Neuronal stem cell (in vitro differentiated cells): ENCODE measurements around the gene MYO5C.
A peak's percentile ranks its signal among the peaks of the same experiment; 100 is the strongest.

Experiments
- DNase-seq: peaks from one replicate; pipeline ENCODE4 v3.0.0-alpha.2; 2013; ENCODE audit warnings: low spot score
- H2AFZ ChIP-seq: one replicate; pipeline ENCODE4 v1.6.1; 2013; ENCODE audit warnings: mild to moderate bottlenecking, low read length, inconsistent platforms
- H2AK5ac ChIP-seq: 2 replicates; pipeline ENCODE4 v1.6.1; 2013; ENCODE audit warnings: low read depth, mild to moderate bottlenecking, inconsistent platforms, low read length, moderate library complexity, mixed read lengths
- H2BK120ac ChIP-seq: 2 replicates; pipeline ENCODE4 v1.6.1; 2013; ENCODE audit warnings: low read depth, mild to moderate bottlenecking, inconsistent platforms, low read length, moderate library complexity, mixed read lengths
- H2BK12ac ChIP-seq: one replicate; pipeline ENCODE4 v1.6.1; 2013; ENCODE audit warnings: low read length, inconsistent platforms
- H2BK15ac ChIP-seq: 2 replicates; pipeline ENCODE4 v1.6.1; 2013; ENCODE audit warnings: mild to moderate bottlenecking, low read length, inconsistent platforms, mixed read lengths
- H2BK5ac ChIP-seq: one replicate; pipeline ENCODE4 v1.6.1; 2013; ENCODE audit warnings: inconsistent platforms, mild to moderate bottlenecking, low read length, moderate library complexity
- H3K14ac ChIP-seq: one replicate; pipeline ENCODE4 v1.6.1; 2013; ENCODE audit warnings: low read length, inconsistent platforms
- H3K18ac ChIP-seq: 2 replicates; pipeline ENCODE4 v1.6.1; 2013; ENCODE audit warnings: low read length, inconsistent platforms
- H3K23ac ChIP-seq: 2 replicates; pipeline ENCODE4 v1.6.1; 2013; ENCODE audit warnings: low read depth, mild to moderate bottlenecking, mixed read lengths, low read length, inconsistent platforms; ENCODE audit not compliant: poor library complexity
- H3K27ac ChIP-seq: replicated peaks from 3 replicates; pipeline ENCODE4 v1.5.1; 2013; ENCODE audit warnings: low read length, inconsistent platforms
- H3K27me3 ChIP-seq, 3 experiments: 2 replicates each; pipeline ENCODE4 v1.6.1; 2013; ENCODE audit warnings: low read length in 3 of 3, mild to moderate bottlenecking in 2 of 3, inconsistent platforms in 1 of 3, low read depth in 1 of 3, mixed read lengths in 1 of 3, moderate library complexity in 1 of 3; ENCODE audit not compliant: control insufficient read depth in 3 of 3, insufficient read depth in 3 of 3
- H3K36me3 ChIP-seq, 2 donors: replicated peaks in 1 of 2; 2 replicates each; pipeline ENCODE4 v1.6.1; 2013; ENCODE audit warnings: low read length in 2 of 2; ENCODE audit not compliant: control insufficient read depth in 2 of 2, insufficient read depth in 2 of 2
- H3K4ac ChIP-seq: 2 replicates; pipeline ENCODE4 v1.6.1; 2013; ENCODE audit warnings: inconsistent platforms, mild to moderate bottlenecking, low read length, moderate library complexity
- H3K4me1 ChIP-seq, 2 donors: 1 replicate in 1 of 2; 2 replicates in 1 of 2; pipeline ENCODE4 v1.6.1; 2013; ENCODE audit warnings: low read length in 2 of 2, low read depth in 1 of 2; ENCODE audit not compliant: control insufficient read depth in 2 of 2, insufficient read depth in 1 of 2
- H3K4me2 ChIP-seq: one replicate; pipeline ENCODE4 v1.6.1; 2013; ENCODE audit warnings: mild to moderate bottlenecking, low read length, inconsistent platforms; ENCODE audit not compliant: insufficient read depth, poor library complexity, severe bottlenecking
- H3K4me3 ChIP-seq, 2 donors: 2 replicates each; pipeline ENCODE4 v1.5.1; 2013; ENCODE audit warnings: low read length in 2 of 2, mild to moderate bottlenecking in 2 of 2, inconsistent platforms in 1 of 2, moderate library complexity in 1 of 2
- H3K79me1 ChIP-seq: one replicate; pipeline ENCODE4 v1.6.1; 2013; ENCODE audit warnings: low read depth, mild to moderate bottlenecking, inconsistent platforms, low read length, moderate library complexity
- H3K9ac ChIP-seq: one replicate; pipeline ENCODE4 v1.6.1; 2013; ENCODE audit warnings: mild to moderate bottlenecking, low read depth, low read length, inconsistent platforms; ENCODE audit not compliant: poor library complexity
- H3K9me3 ChIP-seq, 2 donors: replicated peaks in 1 of 2; 2 replicates each; pipeline versions ENCODE3 to v1.6.1; 2013; ENCODE audit warnings: low read length in 2 of 2, mild to moderate bottlenecking in 2 of 2, inconsistent platforms in 1 of 2, low read depth in 1 of 2, mixed read lengths in 1 of 2, moderate library complexity in 1 of 2; ENCODE audit not compliant: control insufficient read depth in 2 of 2, insufficient read depth in 1 of 2
- H4K8ac ChIP-seq: one replicate; pipeline ENCODE4 v1.6.1; 2013; ENCODE audit warnings: low read depth, mild to moderate bottlenecking, inconsistent platforms, low read length, moderate library complexity
- H4K91ac ChIP-seq: one replicate; pipeline ENCODE4 v1.6.1; 2013; ENCODE audit warnings: low read length, low read depth, mild to moderate bottlenecking, inconsistent platforms; ENCODE audit not compliant: poor library complexity
- WGBS, 2 donors: extraction: QIAGEN DNeasy Blood & Tissue Kit; methylation state at CpG; one replicate each; pipeline ENCODE4 v1.1.7; 2013; ENCODE audit warnings: missing lambda C conversion rate in 2 of 2, mixed read lengths in 1 of 2; ENCODE audit not compliant: insufficient read length in 2 of 2, insufficient replicate concordance in 1 of 2; ENCODE audit errors: extremely low coverage in 2 of 2; 5-methylcytosine and 5-hydroxymethylcytosine counted together

The MYO5C gene

GRCh38 chr15:52259503-52259902 lies 36.1 kb downstream of the MYO5C start:
- Histone ChIP-seq H3K79me1 (no peaks in the 10 kb centered on the region), H3K27me3 (no peaks in the 10 kb centered on the region), H3K23ac (no peak overlapping the region), H3K9me3 (no peaks in the 10 kb centered on the region), H3K4me1 (peaks cover 34 to 36% of the 10 kb centered on the region in 2 donors), H2BK12ac (no peak overlapping the region), H3K4me2 (no peak overlapping the region), H3K18ac (peak overlapping the region; percentile 88), H2BK5ac (peak overlapping the region; percentile 91), H3K9ac (no peak overlapping the region), H3K4ac (peak overlapping the region; percentile 46), H4K8ac (no peak overlapping the region), H2AFZ (no peak overlapping the region), H2AK5ac (peak overlapping the region; percentile 94), H3K14ac (no peak overlapping the region), H3K4me3 (no peak overlapping the region), H2BK120ac (peak overlapping the region; percentile 81), H2BK15ac (peak overlapping the region; percentile 32), H4K91ac (no peak overlapping the region), H3K27ac (no peak overlapping the region), H3K36me3 (peaks cover 6 to 7% of the 10 kb centered on the region in 2 donors)
- no peak for DNase-seq
- no CpG with 5 or more reads among the region's 4 CpGs for WGBS, 2 donors

GRCh38 chr15:52258461-52258860 lies 37.1 kb downstream of the MYO5C start:
- H3K23ac ChIP-seq, result no peak overlapping the region
- no peaks in the 10 kb centered on the region for H3K27me3 ChIP-seq
- no CpG with 5 or more reads among the region's 5 CpGs for WGBS, 2 donors
- no peak overlapping the region for H3K4me2 ChIP-seq
- DNase-seq, result no peak
- H3K27ac ChIP-seq, result no peak overlapping the region
- H3K36me3 ChIP-seq, result peaks cover 5 to 11% of the 10 kb centered on the region in 2 donors
- no peaks in the 10 kb centered on the region for H3K79me1 ChIP-seq
- H4K91ac ChIP-seq, result no peak overlapping the region
- H4K8ac ChIP-seq, result no peak overlapping the region
- H3K4ac ChIP-seq, result no peak overlapping the region
- no peak overlapping the region for H3K4me3 ChIP-seq
- peaks cover 34 to 36% of the 10 kb centered on the region in 2 donors for H3K4me1 ChIP-seq
- peak overlapping the region; percentile 72 for H2BK15ac ChIP-seq
- no peak overlapping the region for H3K18ac ChIP-seq
- H2AK5ac ChIP-seq, result peak overlapping the region; percentile 61
- H2BK12ac ChIP-seq, result no peak overlapping the region
- peak overlapping the region; percentile 58 for H2BK5ac ChIP-seq
- no peak overlapping the region for H3K9ac ChIP-seq
- H3K9me3 ChIP-seq, result no peaks in the 10 kb centered on the region
- H2BK120ac ChIP-seq, result no peak overlapping the region
- H2AFZ ChIP-seq, result no peak overlapping the region
- no peak overlapping the region for H3K14ac ChIP-seq

DNA sequence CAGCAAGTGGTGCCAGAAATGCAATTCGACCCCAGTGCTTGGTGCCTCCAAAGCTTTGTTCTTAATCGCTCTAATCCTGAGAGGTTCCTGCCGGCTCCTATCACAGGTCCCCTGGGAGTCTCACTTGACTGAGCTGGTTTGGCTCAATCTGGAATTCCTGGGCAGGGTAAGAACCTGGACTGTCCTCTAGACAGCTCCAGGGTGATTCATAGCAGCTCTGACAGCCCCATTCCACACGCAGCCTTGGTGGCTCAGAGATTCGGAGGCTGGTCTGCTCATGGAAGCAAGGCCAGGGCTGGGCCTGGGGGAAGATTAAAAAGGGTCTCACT lies 37.9 kb downstream of the MYO5C start:
- Histone ChIP-seq H3K14ac (no peak overlapping the region), H3K9me3 (no peaks in the 10 kb centered on the region), H3K27ac (peak overlapping the region; percentile 37), H2AK5ac (no peak overlapping the region), H3K9ac (no peak overlapping the region), H2BK5ac (no peak overlapping the region), H3K4me2 (no peak overlapping the region), H4K91ac (no peak overlapping the region), H4K8ac (no peak overlapping the region), H3K23ac (no peak overlapping the region), H3K4me3 (no peak overlapping the region), H3K4ac (no peak overlapping the region), H3K4me1 (peaks cover 30 to 31% of the 10 kb centered on the region in 2 donors), H2BK120ac (no peak overlapping the region), H2BK12ac (no peak overlapping the region), H3K79me1 (no peaks in the 10 kb centered on the region), H3K36me3 (peaks cover 9 to 11% of the 10 kb centered on the region in 2 donors), H2BK15ac (no peak overlapping the region), H3K27me3 (no peaks in the 10 kb centered on the region), H3K18ac (peak overlapping the region; percentile 57), H2AFZ (peak overlapping the region; percentile 79)
- no CpG with 5 or more reads among the region's 5 CpGs for WGBS, 2 donors
- peak; percentile 26 for DNase-seq

DNA sequence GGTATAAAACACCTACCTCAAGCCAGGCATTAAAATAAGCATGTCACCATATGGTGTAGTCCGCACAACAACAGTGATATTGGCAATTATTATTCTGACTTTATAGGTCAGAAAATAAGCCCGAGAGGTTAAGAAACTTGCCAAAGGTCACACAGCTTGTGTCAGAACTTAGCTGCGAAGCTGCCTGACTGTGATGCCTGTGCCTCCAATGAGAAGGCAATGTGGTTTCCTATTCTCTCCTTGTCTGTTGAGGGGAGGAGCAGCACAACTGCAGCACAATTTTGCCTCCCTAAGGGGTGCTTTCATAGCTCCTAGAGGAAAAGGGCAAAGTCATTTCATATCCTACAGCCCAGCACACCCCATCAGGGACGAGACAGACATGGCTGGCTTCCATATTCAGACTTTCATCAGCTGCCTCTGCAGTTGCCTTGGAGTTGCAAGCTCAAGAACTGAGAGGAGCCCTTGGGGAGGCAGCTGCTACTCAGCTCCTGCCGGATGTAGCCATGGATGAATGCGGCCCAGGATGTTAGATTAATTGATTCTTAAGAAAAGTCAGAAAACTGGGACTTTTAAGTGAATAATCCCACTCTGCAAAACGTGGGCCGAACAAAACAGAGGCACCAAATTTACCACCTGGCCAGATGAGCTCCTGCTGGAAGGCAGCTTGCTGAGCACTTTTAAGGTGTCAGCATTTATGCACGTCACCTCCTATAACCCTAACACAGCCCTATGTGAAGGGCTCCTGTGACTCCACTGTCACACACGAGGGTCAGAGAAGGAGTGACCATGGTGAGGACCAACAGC lies 38.5 kb downstream of the MYO5C start:
- Histone ChIP-seq H3K14ac (no peak overlapping the region), H2AK5ac (no peak overlapping the region), H2BK120ac (no peak overlapping the region), H3K27me3 (no peaks in the 10 kb centered on the region), H2BK12ac (no peak overlapping the region), H2BK5ac (no peak overlapping the region), H3K23ac (no peak overlapping the region), H3K4ac (no peak overlapping the region), H3K4me3 (no peak overlapping the region), H2BK15ac (no peak overlapping the region), H4K91ac (no peak overlapping the region), H3K9ac (no peak overlapping the region), H3K79me1 (no peaks in the 10 kb centered on the region), H3K18ac (peak overlapping the region; percentile 15), H2AFZ (peak overlapping the region; percentile 79), H3K4me2 (no peak overlapping the region), H4K8ac (no peak overlapping the region), H3K9me3 (no peaks in the 10 kb centered on the region), H3K4me1 (peaks cover 25% of the 10 kb centered on the region in 2 donors), H3K36me3 (peaks cover 9 to 11% of the 10 kb centered on the region in 2 donors), H3K27ac (peak overlapping the region; percentile 37)
- no CpG with 5 or more reads among the region's 10 CpGs for WGBS, 2 donors
- no peak for DNase-seq
